Measurements from ENCODE around the gene NANP.

- TF ChIP-seq ZNF622 (IDR thresholded peaks at IDR 0.05) (no peak), SREBF1 (IDR thresholded peaks at IDR 0.05; ENCODE audit: low read length) (no peak), HCFC1 (IDR thresholded peaks at IDR 0.05; ENCODE audit: low read length) (no peak), PBX3 (IDR thresholded peaks at IDR 0.05; ENCODE audit: insufficient replicate concordance, low read depth, low read length) (no peak), EZH2 (IDR thresholded peaks at IDR 0.05; ENCODE audit: borderline replicate concordance, control insufficient read depth, low read depth, low read length) (no peak), POLR2AphosphoS2 (IDR thresholded peaks at IDR 0.05; ENCODE audit: low read depth, low read length) (no peak), SPI1 (IDR thresholded peaks at IDR 0.05; ENCODE audit: borderline replicate concordance, insufficient read depth, low read depth, low read length) (no peak), FOS (IDR thresholded peaks at IDR 0.05; ENCODE audit: borderline replicate concordance, extremely low read depth, insufficient read length) (no peak), POLR2AphosphoS5 (IDR thresholded peaks at IDR 0.05; ENCODE audit: low read length) (no peak), SMAD5 (IDR thresholded peaks at IDR 0.05; ENCODE audit: low read depth) (no peak), RELA (IDR thresholded peaks at IDR 0.05; ENCODE audit: borderline replicate concordance, partially characterized antibody) (no peak), ZNF24 (IDR thresholded peaks at IDR 0.05) (no peak)
- TF ChIP-seq, protein P1, sequence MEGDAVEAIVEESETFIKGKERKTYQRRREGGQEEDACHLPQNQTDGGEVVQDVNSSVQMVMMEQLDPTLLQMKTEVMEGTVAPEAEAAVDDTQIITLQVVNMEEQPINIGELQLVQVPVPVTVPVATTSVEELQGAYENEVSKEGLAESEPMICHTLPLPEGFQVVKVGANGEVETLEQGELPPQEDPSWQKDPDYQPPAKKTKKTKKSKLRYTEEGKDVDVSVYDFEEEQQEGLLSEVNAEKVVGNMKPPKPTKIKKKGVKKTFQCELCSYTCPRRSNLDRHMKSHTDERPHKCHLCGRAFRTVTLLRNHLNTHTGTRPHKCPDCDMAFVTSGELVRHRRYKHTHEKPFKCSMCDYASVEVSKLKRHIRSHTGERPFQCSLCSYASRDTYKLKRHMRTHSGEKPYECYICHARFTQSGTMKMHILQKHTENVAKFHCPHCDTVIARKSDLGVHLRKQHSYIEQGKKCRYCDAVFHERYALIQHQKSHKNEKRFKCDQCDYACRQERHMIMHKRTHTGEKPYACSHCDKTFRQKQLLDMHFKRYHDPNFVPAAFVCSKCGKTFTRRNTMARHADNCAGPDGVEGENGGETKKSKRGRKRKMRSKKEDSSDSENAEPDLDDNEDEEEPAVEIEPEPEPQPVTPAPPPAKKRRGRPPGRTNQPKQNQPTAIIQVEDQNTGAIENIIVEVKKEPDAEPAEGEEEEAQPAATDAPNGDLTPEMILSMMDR (IDR thresholded peaks at IDR 0.05 in 2 of 3, conservative IDR thresholded peaks at IDR 0.05 in 1 of 3; ENCODE audit: control insufficient read depth in 2 of 3, extremely low read depth in 1 of 3, insufficient read depth in 1 of 3, low read depth in 3 of 3, low read length in 3 of 3), result no peak
Observed at GRCh38 chr20:25571240-25571639, 52.6 kb downstream of the NANP start.

All from GM12878 (cell line).